Memory B cell (primary cell): ENCODE results near the gene ZNF536.

Experiments
- ATAC-seq: fragments of 150-1000 bp; cut with Tn5 transposase; 2 replicates; pipeline ENCODE4 v1.10.0; 2021; ENCODE audit warnings: low read depth, mild to moderate bottlenecking, moderate library complexity
- DNase-seq, 2 donors: peaks; one replicate each; pipeline ENCODE4 v3.0.0; 2022; ENCODE audit warnings: low spot score in 2 of 2
- H3K27ac Mint-ChIP-seq: one replicate; pipeline ENCODE4 v1.8.0; 2022; ENCODE audit warnings: mild to moderate bottlenecking, moderate library complexity, mixed read lengths
- H3K27me3 Mint-ChIP-seq: one replicate; pipeline ENCODE4 v1.8.0; 2022; ENCODE audit warnings: mixed read lengths
- H3K36me3 Mint-ChIP-seq: one replicate; pipeline ENCODE4 v1.8.0; 2022; ENCODE audit warnings: mild to moderate bottlenecking, mixed read lengths
- H3K4me1 Mint-ChIP-seq: one replicate; pipeline ENCODE4 v1.8.0; 2022; ENCODE audit warnings: mixed read lengths
- H3K4me3 Mint-ChIP-seq: one replicate; pipeline ENCODE4 v1.8.0; 2022; ENCODE audit warnings: mild to moderate bottlenecking, moderate library complexity, mixed read lengths
- H3K9me3 Mint-ChIP-seq: one replicate; pipeline ENCODE4 v1.8.0; 2022; ENCODE audit warnings: mixed read lengths

The ZNF536 gene

DNA sequence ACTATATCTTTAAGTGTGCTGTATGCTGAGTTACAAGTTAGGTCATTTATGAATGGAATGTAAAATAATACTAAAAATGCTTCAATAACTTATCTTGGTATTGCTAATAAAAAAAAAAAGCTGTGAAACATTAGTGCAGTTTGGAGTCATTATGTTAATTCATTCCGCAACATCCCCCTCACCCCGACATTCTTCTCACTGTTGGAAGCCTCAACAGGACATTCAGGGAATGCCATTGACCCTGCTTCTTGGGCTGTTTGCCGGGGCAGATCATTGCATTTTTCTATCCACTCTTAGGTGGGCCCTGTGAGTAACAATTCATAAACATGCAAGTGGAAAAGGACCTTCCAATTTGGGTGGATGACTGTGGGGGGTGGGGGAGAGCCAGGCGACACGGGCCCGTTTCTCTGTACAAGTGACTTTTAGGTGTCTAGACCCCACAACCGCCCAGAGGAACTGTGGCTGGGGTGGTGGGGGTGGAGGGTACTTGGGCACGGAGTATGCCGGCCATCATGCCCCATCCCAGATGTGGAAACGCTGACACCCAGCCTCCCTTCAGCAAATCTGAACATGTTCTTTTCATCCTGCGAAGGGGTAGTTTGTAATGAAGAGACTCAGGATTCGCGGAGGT, 185.9 kb downstream of the ZNF536 start:
- no peak overlapping the region for H3K4me3 Mint-ChIP-seq
- peaks cover 9% of the 10 kb centered on the region for H3K9me3 Mint-ChIP-seq
- no peaks in the 10 kb centered on the region for H3K36me3 Mint-ChIP-seq
- no peaks in the 10 kb centered on the region for H3K27me3 Mint-ChIP-seq
- H3K4me1 Mint-ChIP-seq = no peaks in the 10 kb centered on the region
- H3K27ac Mint-ChIP-seq = no peak overlapping the region
- no peak for DNase-seq
- no peak for ATAC-seq

DNA sequence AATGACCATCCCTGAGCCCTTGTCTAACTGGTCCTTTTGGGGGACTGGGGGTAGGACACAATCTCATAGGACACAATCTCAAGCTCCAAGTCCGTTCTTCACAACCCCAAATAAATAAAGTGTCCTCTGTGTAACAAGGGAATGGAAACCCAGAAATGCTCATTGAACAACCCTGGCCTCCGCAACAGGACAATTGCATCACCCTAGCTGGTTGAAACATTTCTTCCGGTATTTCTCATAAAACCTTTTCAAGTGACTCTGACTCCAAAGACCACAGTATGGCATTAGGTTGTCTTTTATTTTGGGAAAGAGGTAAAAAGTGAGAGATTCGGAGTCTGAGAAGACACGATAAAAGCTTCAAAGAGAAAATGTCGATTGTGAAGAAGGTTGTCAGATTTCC, 186.6 kb downstream of the ZNF536 start:
- H3K36me3 Mint-ChIP-seq = no peaks in the 10 kb centered on the region
- H3K4me1 Mint-ChIP-seq = no peaks in the 10 kb centered on the region
- no peak overlapping the region for H3K27ac Mint-ChIP-seq
- H3K9me3 Mint-ChIP-seq = peaks cover 10% of the 10 kb centered on the region
- H3K27me3 Mint-ChIP-seq = no peaks in the 10 kb centered on the region
- DNase-seq (no peak), ATAC-seq (no peak)
- H3K4me3 Mint-ChIP-seq = no peak overlapping the region

DNA sequence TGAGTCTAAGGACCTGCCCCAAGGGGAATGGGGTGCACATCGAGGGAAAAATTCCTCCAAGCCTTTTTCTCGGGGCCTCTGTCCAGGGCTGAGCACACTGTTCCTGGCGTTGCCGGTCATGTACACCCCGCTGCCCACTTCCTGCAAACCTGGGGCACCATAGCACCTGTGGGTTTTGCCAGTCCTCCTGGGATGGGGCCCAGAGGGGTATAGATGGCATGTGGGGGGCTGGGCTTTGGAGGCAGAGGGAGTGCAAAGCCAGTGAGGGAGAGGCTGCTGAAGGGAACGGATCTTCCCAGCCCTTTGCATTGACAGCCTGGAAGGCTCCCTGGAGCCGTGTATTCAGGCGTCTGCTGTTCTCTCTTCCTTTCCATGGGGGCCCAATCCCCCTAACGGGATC, 187.3 kb downstream of the ZNF536 start:
- Mint-ChIP-seq H3K27me3 (no peaks in the 10 kb centered on the region), H3K27ac (no peak overlapping the region), H3K9me3 (peaks cover 15% of the 10 kb centered on the region), H3K4me1 (no peaks in the 10 kb centered on the region), H3K36me3 (no peaks in the 10 kb centered on the region), H3K4me3 (no peak overlapping the region)
- ATAC-seq = no peak
- DNase-seq = no peak

DNA sequence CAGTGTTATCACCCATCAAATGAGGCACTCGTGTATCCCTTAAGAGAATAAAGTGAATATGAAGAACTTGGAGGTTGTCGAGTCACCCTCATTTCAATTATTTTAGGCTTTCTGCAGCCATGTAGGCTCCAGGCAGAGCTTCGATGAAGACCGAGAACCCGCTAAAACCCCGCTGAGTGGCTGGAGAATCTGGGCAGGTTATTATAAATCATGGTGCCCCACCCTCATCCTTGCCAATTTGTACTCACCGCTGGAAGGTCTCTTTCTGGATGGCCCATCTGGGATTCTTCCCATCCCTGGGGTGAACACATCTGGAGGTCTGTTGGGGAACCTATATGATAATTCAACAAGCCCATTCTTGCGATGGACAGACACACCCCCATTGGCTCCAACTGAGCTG, 190.8 kb downstream of the ZNF536 start:
- Mint-ChIP-seq H3K4me1 (no peaks in the 10 kb centered on the region), H3K27me3 (no peaks in the 10 kb centered on the region), H3K4me3 (no peak overlapping the region), H3K9me3 (peaks cover 13% of the 10 kb centered on the region), H3K36me3 (no peaks in the 10 kb centered on the region), H3K27ac (no peak overlapping the region)
- no peak for ATAC-seq
- DNase-seq = no peak

DNA sequence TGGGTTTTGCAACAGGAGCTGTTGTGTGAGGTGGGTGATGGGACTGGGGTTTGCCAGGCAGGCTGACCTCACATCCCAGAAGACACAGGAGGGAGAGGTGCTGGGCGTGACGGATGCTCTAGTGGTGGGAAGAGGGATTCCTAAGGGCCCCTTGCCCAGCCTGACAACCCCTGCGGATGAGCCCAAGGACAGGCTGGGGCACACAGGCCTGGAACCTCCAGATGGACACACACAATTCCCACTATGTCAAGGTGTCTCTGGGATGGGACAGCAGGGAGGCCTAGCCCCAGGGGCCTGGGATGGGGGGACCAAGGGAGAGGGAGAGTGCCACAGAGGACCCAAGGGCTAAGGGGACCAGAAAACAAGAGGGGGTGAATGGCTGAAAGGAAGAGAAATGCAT, 191.5 kb downstream of the ZNF536 start:
- no peaks in the 10 kb centered on the region for H3K4me1 Mint-ChIP-seq
- ATAC-seq = no peak
- no peaks in the 10 kb centered on the region for H3K27me3 Mint-ChIP-seq
- H3K36me3 Mint-ChIP-seq = no peaks in the 10 kb centered on the region
- H3K4me3 Mint-ChIP-seq = no peak overlapping the region
- no peak overlapping the region for H3K27ac Mint-ChIP-seq
- peaks cover 12% of the 10 kb centered on the region for H3K9me3 Mint-ChIP-seq
- no peak for DNase-seq

DNA sequence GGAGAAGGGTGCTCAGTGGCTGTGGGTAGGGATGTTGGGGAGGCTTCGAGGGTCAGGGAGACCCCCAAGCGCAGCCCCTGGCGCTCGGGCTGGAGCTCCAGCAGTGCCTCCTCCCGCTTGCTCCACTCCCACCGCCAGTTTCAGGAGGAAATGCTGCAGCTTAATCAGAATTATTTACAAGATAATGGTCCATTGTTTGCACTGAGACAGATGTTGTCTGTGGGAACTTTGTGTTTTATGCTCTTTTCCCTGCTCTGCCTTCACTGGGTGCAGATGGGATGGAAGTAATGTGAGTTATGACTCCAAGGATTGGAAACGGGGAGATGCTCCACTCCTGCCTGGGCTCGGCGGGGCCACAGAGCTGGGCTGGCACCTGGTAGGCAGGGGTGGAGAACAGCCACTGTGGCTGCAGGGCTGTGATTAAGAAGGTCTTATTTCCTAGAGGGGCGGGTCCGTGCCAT, 192.4 kb downstream of the ZNF536 start:
- DNase-seq = no peak
- no peak overlapping the region for H3K4me3 Mint-ChIP-seq
- no peak overlapping the region for H3K27ac Mint-ChIP-seq
- no peak for ATAC-seq
- H3K36me3 Mint-ChIP-seq = no peaks in the 10 kb centered on the region
- peaks cover 12% of the 10 kb centered on the region for H3K9me3 Mint-ChIP-seq
- H3K4me1 Mint-ChIP-seq = no peaks in the 10 kb centered on the region
- no peaks in the 10 kb centered on the region for H3K27me3 Mint-ChIP-seq

DNA sequence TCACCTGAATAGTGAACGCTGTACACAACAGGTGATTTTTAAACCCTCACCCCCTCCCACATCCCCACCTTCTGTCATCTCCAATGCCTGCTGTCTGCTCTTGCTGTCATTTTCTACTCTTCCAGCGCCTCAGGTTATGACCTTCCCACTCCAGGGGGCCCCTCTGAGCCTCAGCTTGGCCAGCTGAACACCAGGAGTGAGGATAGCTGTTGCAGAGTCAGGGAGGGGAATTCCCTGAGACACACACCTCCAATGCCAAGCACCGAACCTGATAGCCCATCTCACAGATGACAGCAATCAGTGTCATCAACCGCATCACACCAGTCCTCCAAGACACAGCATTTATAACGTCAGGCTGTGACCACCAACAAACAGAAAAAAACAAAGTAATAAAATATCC, 193.5 kb downstream of the ZNF536 start:
- ATAC-seq (no peak), DNase-seq (no peak)
- Mint-ChIP-seq H3K27me3 (no peaks in the 10 kb centered on the region), H3K9me3 (peaks cover 7% of the 10 kb centered on the region), H3K27ac (no peak overlapping the region), H3K4me3 (no peak overlapping the region), H3K4me1 (no peaks in the 10 kb centered on the region), H3K36me3 (no peaks in the 10 kb centered on the region)

DNA sequence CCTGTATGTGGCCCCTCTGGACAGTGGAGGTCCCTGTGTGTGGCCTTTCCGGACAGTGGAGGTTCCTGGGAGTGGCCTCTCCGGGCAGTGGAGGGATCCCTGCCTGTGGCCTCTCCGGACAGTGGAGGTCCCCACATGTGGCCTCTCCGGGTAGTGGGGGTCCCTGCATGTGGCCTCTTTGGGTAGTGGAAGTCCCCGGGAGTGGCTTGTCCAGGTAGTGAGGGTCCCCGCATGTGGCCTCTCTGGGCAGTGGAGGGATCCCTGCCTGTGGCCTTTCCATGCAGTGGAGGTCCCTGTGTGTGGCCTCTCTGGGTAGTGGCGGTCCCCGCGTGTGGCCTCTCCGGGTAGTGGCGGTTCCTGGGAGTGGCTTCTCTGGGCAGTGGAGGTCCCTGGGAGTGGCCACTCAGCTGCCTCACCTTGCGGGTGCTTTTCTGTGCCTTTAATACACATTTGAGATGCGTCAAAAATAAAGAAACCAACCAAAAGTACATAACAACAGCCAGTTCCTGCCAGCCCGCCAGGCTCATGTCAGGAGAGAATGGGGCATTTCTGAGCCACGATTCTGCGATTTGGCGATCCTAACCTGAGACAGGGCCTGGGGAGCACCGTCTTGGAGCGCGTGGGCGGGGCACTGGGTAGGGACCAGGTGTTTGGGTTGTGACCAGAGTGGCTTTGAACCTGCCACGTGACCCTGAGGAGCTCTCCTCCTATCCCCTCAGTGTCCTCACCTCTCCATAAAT, 194.7 kb downstream of the ZNF536 start:
- DNase-seq = no peak
- no peak overlapping the region for H3K27ac Mint-ChIP-seq
- H3K36me3 Mint-ChIP-seq = no peaks in the 10 kb centered on the region
- no peaks in the 10 kb centered on the region for H3K4me1 Mint-ChIP-seq
- peaks cover 5% of the 10 kb centered on the region for H3K9me3 Mint-ChIP-seq
- no peaks in the 10 kb centered on the region for H3K27me3 Mint-ChIP-seq
- no peak for ATAC-seq
- H3K4me3 Mint-ChIP-seq = no peak overlapping the region

DNA sequence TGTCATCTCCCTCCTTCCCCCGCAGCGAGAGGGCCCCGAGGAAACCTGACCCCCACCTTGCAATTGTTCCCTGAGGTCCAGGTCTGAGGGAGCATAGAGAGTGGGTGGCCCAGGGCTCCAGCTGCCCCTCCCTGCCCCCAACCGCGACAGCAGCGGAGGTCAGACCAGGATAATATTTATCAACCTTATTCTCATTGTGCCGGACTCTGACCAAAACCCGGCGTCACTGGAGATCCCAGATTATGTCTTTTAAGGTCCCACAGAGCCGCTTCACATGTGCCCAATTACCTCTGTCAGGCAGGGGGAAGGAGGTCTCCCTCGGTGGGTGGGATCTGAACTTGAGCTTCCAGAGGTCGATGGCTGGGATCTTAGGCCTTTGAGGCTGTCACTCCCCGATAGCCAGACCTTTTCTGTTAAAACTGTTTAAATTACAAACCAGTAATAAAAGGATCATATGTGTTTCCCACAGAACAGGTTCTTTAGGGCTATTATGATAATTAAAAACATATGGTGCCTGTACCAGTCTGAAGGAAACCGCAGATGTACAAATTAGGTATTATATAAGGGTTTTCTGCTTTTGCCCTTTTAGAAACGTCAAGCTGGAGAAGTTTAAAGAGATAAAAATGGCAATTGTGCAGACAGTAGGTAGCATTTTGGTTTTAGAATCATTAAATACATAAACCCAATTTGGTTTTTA, 195.5 kb downstream of the ZNF536 start:
- Mint-ChIP-seq H3K27me3 (no peaks in the 10 kb centered on the region), H3K36me3 (no peaks in the 10 kb centered on the region), H3K9me3 (peaks cover 5% of the 10 kb centered on the region), H3K4me1 (no peaks in the 10 kb centered on the region), H3K27ac (no peak overlapping the region), H3K4me3 (no peak overlapping the region)
- DNase-seq (no peak), ATAC-seq (no peak)

DNA sequence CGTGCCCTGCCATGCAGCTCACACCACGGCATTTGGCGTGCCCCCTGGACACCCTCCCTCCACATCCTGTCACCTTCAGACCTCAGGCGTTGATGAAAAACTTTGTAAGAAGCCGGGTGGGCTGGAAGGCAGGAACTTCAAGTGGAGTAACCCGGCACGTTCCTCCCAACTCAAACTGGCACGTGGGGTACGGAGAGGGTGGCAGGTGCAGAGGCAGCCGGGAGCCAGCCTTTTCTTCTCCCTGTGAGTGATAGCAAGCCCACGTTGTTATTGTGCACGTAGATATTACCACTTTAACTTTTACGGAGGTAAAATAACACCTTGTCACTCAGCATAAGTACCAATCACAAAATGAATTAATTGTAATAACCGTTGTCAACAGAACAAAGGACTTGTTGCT, 198.0 kb downstream of the ZNF536 start:
- H3K4me1 Mint-ChIP-seq = no peaks in the 10 kb centered on the region
- no peak overlapping the region for H3K4me3 Mint-ChIP-seq
- H3K27ac Mint-ChIP-seq = no peak overlapping the region
- DNase-seq (no peak), ATAC-seq (no peak)
- H3K36me3 Mint-ChIP-seq = no peaks in the 10 kb centered on the region
- H3K9me3 Mint-ChIP-seq = no peaks in the 10 kb centered on the region
- no peaks in the 10 kb centered on the region for H3K27me3 Mint-ChIP-seq

DNA sequence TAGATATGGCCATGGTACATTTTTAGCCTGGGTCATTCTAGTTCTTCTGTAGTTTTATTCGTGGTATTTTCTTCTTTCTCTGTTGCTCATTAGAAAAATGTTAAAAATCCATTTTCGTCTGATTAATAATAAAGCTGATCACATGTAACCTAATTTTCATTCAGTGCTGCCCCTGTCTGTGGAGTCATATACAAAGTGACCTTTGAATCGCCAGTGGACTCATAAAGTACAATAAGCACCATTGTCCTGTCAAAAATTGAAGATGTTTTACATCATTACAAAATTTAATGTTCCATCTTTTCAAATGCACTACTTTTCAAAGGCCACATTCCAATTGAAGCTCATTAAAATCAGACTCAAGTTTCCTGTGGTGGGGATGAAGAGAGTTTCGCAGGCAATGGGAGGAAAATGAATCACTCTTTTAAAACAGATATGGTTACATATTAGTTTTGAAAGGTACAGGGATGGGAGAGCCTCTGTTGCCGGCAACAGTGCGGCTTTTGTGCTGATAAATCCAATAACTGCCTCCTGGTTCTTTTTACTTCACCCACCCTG, 205.4 kb downstream of the ZNF536 start:
- no peaks in the 10 kb centered on the region for H3K4me1 Mint-ChIP-seq
- no peaks in the 10 kb centered on the region for H3K27me3 Mint-ChIP-seq
- DNase-seq (no peak), ATAC-seq (no peak)
- H3K36me3 Mint-ChIP-seq = no peaks in the 10 kb centered on the region
- H3K27ac Mint-ChIP-seq = no peak overlapping the region
- no peak overlapping the region for H3K4me3 Mint-ChIP-seq
- peaks cover 2% of the 10 kb centered on the region for H3K9me3 Mint-ChIP-seq

DNA sequence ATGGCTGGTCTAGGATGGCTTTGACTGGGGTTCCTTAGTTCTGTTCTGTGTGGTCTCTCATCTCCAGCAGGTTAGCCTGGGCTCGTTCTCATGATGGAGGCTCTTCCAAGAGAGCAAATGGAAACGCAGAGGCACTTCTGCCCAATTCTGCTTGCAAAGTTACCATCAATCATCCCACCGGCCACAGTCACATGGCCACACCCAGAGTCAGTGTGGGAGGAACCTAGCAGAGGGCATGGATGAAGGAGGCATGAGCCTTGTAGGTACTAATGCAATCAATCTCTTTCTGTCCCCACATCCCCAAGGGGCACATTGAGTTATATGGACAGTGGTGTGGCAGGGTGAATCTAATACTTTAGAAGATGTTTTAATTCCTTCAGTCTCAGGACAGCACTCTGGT, 207.2 kb downstream of the ZNF536 start:
- Mint-ChIP-seq H3K27me3 (no peaks in the 10 kb centered on the region), H3K9me3 (peaks cover 4% of the 10 kb centered on the region), H3K4me3 (no peak overlapping the region), H3K4me1 (no peaks in the 10 kb centered on the region), H3K36me3 (no peaks in the 10 kb centered on the region), H3K27ac (no peak overlapping the region)
- DNase-seq (no peak), ATAC-seq (no peak)

DNA sequence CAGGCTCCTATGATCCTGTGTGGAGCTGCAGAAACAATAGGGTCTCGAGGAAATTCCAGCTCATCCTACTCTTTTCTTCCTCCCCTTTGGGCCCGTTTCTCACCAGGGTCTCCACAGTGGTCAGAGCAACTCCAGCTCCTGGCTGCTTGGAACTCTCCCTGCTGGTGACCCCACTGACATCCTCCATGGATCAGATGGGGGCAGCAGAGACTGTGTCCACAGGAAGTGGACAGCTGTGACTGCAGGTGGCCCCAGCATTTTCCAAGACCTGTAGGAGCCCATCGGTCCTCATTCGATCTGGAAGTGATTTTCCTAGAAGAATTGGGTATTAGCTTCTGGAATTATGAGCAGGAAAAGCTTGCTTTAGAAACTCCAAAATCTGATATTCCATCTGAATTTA, 208.5 kb downstream of the ZNF536 start:
- DNase-seq (no peak), ATAC-seq (no peak)
- Mint-ChIP-seq H3K4me1 (no peaks in the 10 kb centered on the region), H3K27me3 (no peaks in the 10 kb centered on the region), H3K36me3 (no peaks in the 10 kb centered on the region), H3K4me3 (no peak overlapping the region), H3K9me3 (peaks cover 5% of the 10 kb centered on the region), H3K27ac (no peak overlapping the region)

DNA sequence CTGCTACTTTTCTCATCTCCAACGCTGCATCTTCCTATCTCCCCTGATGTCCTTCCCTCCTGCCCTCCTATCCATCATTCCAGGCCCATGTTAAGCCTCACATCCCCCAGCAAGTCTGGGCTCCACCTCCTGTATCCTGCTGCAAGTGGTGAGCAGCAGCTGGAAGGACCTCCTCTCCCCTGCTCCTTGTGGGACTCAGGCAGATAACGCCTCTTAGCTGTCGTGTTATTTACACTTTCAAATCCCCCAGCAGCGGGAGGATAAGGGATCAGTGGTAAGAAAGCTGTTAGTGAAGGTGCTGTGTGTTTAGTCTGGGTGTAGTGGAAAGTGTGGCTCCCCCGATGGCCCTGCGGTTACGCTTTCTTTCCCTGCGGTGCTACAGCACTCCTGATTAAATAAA, 211.9 kb downstream of the ZNF536 start:
- Mint-ChIP-seq H3K27me3 (no peaks in the 10 kb centered on the region), H3K27ac (no peak overlapping the region), H3K9me3 (peaks cover 9% of the 10 kb centered on the region), H3K4me3 (no peak overlapping the region), H3K4me1 (no peaks in the 10 kb centered on the region), H3K36me3 (no peaks in the 10 kb centered on the region)
- no peak for ATAC-seq
- no peak for DNase-seq
